Keratinocyte (primary cell): ENCODE data around the gene PPOX. TPM values are rescaled to one million over a fixed set of nuclear protein-coding genes. Genes with fewer than 3 reads are reported as not detected.

Experiments used
- DNase-seq: peaks from one replicate; pipeline ENCODE4 v3.0.0-alpha.2; 2011; ENCODE audit warnings: low read depth, missing footprints, low spot score
- FAIRE-seq: peaks from 2 replicates; lab custom pipeline; 2011; peaks lifted over from hg19 to GRCh38; lab: Jason Lieb, UNC
- H2AFZ ChIP-seq: 2 replicates; pipeline ENCODE4 v1.6.0; 2012; ENCODE audit warnings: low read length, control low read depth, inconsistent platforms; ENCODE audit not compliant: control insufficient read depth
- H3K27ac ChIP-seq: 2 replicates; pipeline ENCODE4 v1.5.1; 2011; ENCODE audit warnings: low read length; ENCODE audit not compliant: control insufficient read depth, insufficient read depth
- H3K27me3 ChIP-seq: 3 replicates; pipeline ENCODE4 v1.6.0; 2011; ENCODE audit warnings: low read length; ENCODE audit not compliant: control insufficient read depth, insufficient read depth; ENCODE audit errors: extremely low read depth
- H3K36me3 ChIP-seq, 2 experiments: 2 replicates in 1 of 2; 3 replicates in 1 of 2; pipeline ENCODE4 v1.5.1; 2011; ENCODE audit warnings: low read length in 2 of 2, mild to moderate bottlenecking in 1 of 2; ENCODE audit not compliant: control insufficient read depth in 2 of 2, insufficient read depth in 2 of 2; ENCODE audit errors: extremely low read depth in 1 of 2
- H3K4me1 ChIP-seq: 3 replicates; pipeline ENCODE4 v1.5.1; 2011; ENCODE audit warnings: low read length; ENCODE audit not compliant: control insufficient read depth, insufficient read depth; ENCODE audit errors: extremely low read depth
- H3K4me2 ChIP-seq: 3 replicates; pipeline ENCODE4 v1.6.0; 2011; ENCODE audit warnings: low read depth, low read length; ENCODE audit not compliant: control insufficient read depth, insufficient read depth; ENCODE audit errors: extremely low read depth
- H3K4me3 ChIP-seq, 3 experiments: fragments of 200-600 bp in 1 of 3; sonication (generic) in 1 of 3; 2 replicates in 2 of 3; 3 replicates in 1 of 3; pipeline ENCODE4 v1.5.1; 2011 to 2016; ENCODE audit warnings: low read length in 3 of 3, mild to moderate bottlenecking in 3 of 3, control low read depth in 2 of 3, inconsistent platforms in 1 of 3, low read depth in 1 of 3, mixed read lengths in 1 of 3, mixed run types in 1 of 3, moderate library complexity in 1 of 3; ENCODE audit not compliant: control insufficient read depth in 2 of 3, insufficient read depth in 2 of 3; ENCODE audit errors: extremely low read depth in 1 of 3
- H3K79me2 ChIP-seq: 2 replicates; pipeline ENCODE4 v1.6.0; 2012; ENCODE audit warnings: low read length; ENCODE audit not compliant: control insufficient read depth, insufficient read depth
- H3K9ac ChIP-seq: 3 replicates; pipeline ENCODE4 v1.6.0; 2011; ENCODE audit warnings: low read length; ENCODE audit not compliant: control insufficient read depth, insufficient read depth; ENCODE audit errors: extremely low read depth
- H3K9me1 ChIP-seq: 3 replicates; pipeline ENCODE4 v1.6.0; 2011; ENCODE audit warnings: low read length; ENCODE audit not compliant: control insufficient read depth, insufficient read depth; ENCODE audit errors: extremely low read depth
- H3K9me3 ChIP-seq: 2 replicates; pipeline ENCODE4 v1.5.1; 2012; ENCODE audit warnings: low read depth, low read length; ENCODE audit not compliant: control insufficient read depth
- H4K20me1 ChIP-seq: 3 replicates; pipeline ENCODE4 v1.6.0; 2011; ENCODE audit warnings: low read length; ENCODE audit not compliant: control insufficient read depth, insufficient read depth; ENCODE audit errors: extremely low read depth
- EZH2 ChIP-seq: IDR thresholded peaks from one replicate; pipeline ENCODE4 v1.6.1; 2012; ENCODE audit warnings: inconsistent platforms, mild to moderate bottlenecking, low read length, moderate library complexity
- dilution Hi-C: fragments of 300-500 bp; cut with MboI; formaldehyde crosslinking; loops from one replicate; pipeline ENCODE4 v1.7.0; 2020; ENCODE audit warnings: low sequenced_read_pairs; ENCODE audit not compliant: extremely low pct_ligation_motif_present
- polyA plus RNA-seq, 5 experiments: library from polyadenylated mRNA; depleted of rRNA in 3 of 5; stranded (reverse) in 3 of 5; stranded (forward) in 1 of 5; unstranded in 1 of 5; fragments of >200 nt; gene quantifications; 1 replicate in 1 of 5; 2 replicates in 3 of 5; 3 replicates in 1 of 5; pipeline versions ENCODE4 v1.2.1 to v1.2.3, GENCODE V29; 2011 to 2012; ENCODE audit warnings: missing spikeins in 2 of 5, low read depth in 1 of 5, low replicate concordance in 1 of 5
- TF ChIP-seq, protein P1 (sequence below), 3 experiments: IDR thresholded peaks in 1 of 3; conservative IDR thresholded peaks in 1 of 3; optimal IDR thresholded peaks in 1 of 3; 2 replicates in 2 of 3; 3 replicates in 1 of 3; pipeline versions ENCODE3 to v1.5.1; 2011; ENCODE audit warnings: low read length in 3 of 3, mild to moderate bottlenecking in 3 of 3, moderate library complexity in 2 of 3, control low read depth in 1 of 3, inconsistent platforms in 1 of 3; ENCODE audit not compliant: insufficient read depth in 2 of 3; ENCODE audit errors: extremely low read depth in 1 of 3

Gene PPOX
- polyA plus RNA-seq, 1 donor (not counting 4 experiments of a cell fraction or from before 2014, with no cell fraction given): 17.1 TPM

DNA sequence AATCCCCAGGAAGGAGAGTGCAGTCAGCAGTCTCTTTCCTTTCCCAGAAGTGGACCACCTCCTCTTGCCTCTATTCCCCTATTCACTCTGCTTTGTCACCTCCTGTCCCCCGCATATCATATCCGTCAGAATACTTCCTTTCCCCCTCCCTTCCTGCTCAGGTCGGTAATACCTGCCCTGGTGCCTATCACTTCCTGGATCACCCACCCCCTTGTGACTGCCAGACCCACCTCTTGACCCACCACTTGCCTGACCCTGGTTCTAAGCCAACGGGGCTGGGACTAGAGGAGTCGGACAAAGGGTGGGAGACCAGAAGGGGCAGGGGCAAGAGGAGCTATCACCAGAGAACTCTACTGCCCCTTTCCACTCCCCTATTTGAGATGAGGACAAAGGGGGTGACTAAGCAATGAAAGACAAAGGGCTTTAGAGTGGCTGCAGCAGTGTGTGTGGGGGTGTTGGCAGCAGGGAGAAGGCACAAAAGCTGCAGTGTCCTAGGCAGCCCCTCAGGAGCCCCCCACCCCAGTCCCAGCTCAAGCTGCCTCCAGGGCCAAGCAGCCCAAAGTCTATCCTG is 34.3 kb downstream of the PPOX start:
- H4K20me1 ChIP-seq: no peaks in the 10 kb centered on the region
- H3K9me1 ChIP-seq: no peaks in the 10 kb centered on the region
- H3K4me1 ChIP-seq: peaks cover 47% of the 10 kb centered on the region
- FAIRE-seq: no peak
- dilution Hi-C loops: no loop called here
- TF ChIP-seq, protein P1, sequence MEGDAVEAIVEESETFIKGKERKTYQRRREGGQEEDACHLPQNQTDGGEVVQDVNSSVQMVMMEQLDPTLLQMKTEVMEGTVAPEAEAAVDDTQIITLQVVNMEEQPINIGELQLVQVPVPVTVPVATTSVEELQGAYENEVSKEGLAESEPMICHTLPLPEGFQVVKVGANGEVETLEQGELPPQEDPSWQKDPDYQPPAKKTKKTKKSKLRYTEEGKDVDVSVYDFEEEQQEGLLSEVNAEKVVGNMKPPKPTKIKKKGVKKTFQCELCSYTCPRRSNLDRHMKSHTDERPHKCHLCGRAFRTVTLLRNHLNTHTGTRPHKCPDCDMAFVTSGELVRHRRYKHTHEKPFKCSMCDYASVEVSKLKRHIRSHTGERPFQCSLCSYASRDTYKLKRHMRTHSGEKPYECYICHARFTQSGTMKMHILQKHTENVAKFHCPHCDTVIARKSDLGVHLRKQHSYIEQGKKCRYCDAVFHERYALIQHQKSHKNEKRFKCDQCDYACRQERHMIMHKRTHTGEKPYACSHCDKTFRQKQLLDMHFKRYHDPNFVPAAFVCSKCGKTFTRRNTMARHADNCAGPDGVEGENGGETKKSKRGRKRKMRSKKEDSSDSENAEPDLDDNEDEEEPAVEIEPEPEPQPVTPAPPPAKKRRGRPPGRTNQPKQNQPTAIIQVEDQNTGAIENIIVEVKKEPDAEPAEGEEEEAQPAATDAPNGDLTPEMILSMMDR (optimal IDR thresholded peaks at IDR 0.05 in 1 of 3, IDR thresholded peaks at IDR 0.05 in 1 of 3, conservative IDR thresholded peaks at IDR 0.05 in 1 of 3; ENCODE audit: extremely low read depth in 1 of 3, insufficient read depth in 2 of 3, low read length in 3 of 3): no peak
- TF ChIP-seq EZH2: no peak
- DNase-seq: no peak
- H3K27me3 ChIP-seq: no peaks in the 10 kb centered on the region
- H3K27ac ChIP-seq: peak overlapping the region; percentile 92
- peak overlapping the region; percentile 79 for H2AFZ ChIP-seq
- H3K9ac ChIP-seq: peak overlapping the region; percentile 94
- H3K4me3 ChIP-seq: no peak overlapping the region
- peaks cover 21% of the 10 kb centered on the region for H3K79me2 ChIP-seq
- no peaks in the 10 kb centered on the region for H3K9me3 ChIP-seq
- H3K36me3 ChIP-seq: peaks cover 5 to 12% of the 10 kb centered on the region in 2 experiments
- peak overlapping the region; percentile 85 for H3K4me2 ChIP-seq

DNA sequence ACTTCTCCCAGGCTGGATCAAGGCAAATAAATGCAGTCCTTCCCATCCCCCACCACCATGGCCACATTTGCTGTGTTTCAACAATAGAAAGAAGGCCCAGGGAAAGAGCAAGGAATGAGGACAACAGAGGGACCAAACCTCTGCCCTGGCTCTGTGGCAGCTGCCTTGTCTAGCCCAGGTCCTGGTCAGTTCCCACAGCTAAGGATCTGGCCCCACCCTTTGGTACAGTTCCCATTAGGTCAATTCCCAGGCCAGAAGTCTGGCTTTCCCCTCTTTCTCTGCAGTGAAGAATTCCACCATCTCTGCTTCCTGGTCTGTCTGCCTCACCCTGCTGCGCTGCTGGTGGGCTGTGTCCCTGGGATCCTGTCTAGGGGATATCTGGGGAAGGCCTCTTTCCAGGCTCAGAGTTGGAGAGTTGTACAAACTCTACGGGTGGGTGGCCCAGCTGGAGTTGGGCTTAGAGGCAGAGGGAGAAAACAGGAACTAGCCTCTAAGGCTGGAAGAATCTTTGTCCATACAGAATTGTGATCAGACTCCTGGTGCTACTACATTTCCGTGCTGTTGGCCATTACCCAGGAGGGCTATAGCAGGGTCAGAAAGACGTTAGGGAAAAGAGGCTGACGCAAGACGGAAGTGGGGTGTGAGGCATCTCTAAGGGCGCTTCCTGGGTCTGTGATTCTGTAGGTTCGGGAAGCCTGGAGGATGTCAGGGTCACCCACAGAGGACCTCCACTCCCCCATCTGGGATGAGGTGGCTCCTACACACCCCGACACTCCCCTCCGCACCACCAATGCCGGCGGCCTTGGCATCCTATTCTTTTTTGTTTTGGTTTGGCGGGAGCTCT is 35.0 kb downstream of the PPOX start:
- H2AFZ ChIP-seq: peak overlapping the region; percentile 79
- peak overlapping the region; percentile 85 for H3K4me2 ChIP-seq
- dilution Hi-C loops: no loop called here
- H3K27ac ChIP-seq: peak overlapping the region; percentile 92
- peaks cover 21% of the 10 kb centered on the region for H3K79me2 ChIP-seq
- TF ChIP-seq, protein P1 (optimal IDR thresholded peaks at IDR 0.05 in 1 of 3, IDR thresholded peaks at IDR 0.05 in 1 of 3, conservative IDR thresholded peaks at IDR 0.05 in 1 of 3; ENCODE audit: extremely low read depth in 1 of 3, insufficient read depth in 2 of 3, low read length in 3 of 3): no peak
- no peak for TF ChIP-seq EZH2
- H3K4me3 ChIP-seq: peak overlapping the region in 2 of 3 experiments; percentile 68 to 89
- H3K27me3 ChIP-seq: no peaks in the 10 kb centered on the region
- peak; percentile 48 for FAIRE-seq
- no peak for DNase-seq
- H3K9ac ChIP-seq: peak overlapping the region; percentile 94
- H3K9me1 ChIP-seq: no peaks in the 10 kb centered on the region
- peaks cover 47% of the 10 kb centered on the region for H3K4me1 ChIP-seq
- no peaks in the 10 kb centered on the region for H3K9me3 ChIP-seq
- H4K20me1 ChIP-seq: no peaks in the 10 kb centered on the region
- H3K36me3 ChIP-seq: peaks cover 5 to 12% of the 10 kb centered on the region in 2 experiments
